NT2/D1 (cell line): Measurements from ENCODE around the gene PGLYRP3.

Experiments
- SUZ12 ChIP-seq: IDR thresholded peaks from 2 replicates; pipeline ENCODE4 v1.6.1; 2011; ENCODE audit not compliant: insufficient read length, insufficient read depth; ENCODE audit errors: extremely low read depth
- YY1 ChIP-seq: IDR thresholded peaks from 2 replicates; pipeline ENCODE4 v1.6.1; 2011; ENCODE audit not compliant: insufficient read length, insufficient read depth
- ZNF274 ChIP-seq: IDR thresholded peaks from 2 replicates; pipeline ENCODE4 v1.6.1; 2011; ENCODE audit warnings: mild to moderate bottlenecking, low read depth, low read length

DNA sequence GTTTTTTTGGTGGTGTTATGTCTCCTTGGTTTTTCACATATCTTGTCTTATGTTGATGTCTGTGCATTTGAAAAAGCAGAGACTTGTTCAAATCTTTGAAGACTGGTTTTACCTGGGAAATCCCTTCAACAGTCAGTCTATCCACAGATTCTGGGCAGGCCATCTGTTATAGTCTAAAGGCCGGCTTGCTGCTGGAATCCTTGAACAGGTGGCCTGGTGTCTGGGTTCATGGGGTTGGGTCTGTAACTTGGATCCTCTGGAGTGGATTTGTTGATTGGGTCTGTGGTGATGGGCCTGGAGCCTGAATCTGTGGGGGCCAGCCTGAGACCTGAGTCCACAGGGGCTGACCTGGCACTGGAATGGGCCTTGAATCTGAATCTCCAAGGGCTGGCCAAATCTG is 41.0 kb downstream of the PGLYRP3 start:
- no peak for TF ChIP-seq SUZ12
- TF ChIP-seq ZNF274: no peak
- no peak for TF ChIP-seq YY1
